ENCODE results near the gene FAM120A.

Gene FAM120A

DNA sequence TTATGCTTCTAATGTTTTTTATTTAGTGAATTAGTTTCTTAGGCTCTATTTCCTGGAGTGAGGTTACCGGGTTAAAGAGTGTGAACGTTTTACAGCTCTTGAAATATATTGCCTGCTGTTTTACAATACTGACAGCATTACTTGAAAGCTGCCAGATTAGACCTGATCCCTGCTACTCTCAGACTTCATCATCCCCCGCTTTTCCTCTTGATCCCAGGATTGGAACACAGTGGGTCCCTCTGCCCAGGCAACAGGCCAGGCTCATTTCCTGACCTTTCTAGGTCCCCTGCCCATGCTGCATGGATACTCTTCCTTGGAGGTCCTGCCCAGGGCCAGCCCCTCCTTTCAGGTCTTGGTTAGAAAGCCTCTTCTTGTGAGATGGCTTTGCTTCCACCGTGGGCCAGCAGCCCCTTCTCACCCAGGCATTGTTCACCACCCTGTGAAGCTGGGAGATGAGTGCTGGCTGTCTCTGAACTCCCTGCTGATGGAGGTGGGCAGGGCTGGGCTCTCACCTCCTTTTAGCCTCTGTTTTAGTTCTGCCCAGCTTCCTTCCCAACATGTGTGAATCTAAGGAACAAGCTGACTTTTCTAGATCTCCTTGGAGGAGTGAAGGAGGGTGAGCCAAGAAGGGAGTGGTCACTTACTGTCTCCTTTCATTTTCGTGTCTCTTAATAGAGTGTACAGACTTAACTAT, 17.4 kb downstream of the FAM120A start:
- no peak for DNase-seq (ENCODE audit: low read depth)
- TF ChIP-seq, protein P1, sequence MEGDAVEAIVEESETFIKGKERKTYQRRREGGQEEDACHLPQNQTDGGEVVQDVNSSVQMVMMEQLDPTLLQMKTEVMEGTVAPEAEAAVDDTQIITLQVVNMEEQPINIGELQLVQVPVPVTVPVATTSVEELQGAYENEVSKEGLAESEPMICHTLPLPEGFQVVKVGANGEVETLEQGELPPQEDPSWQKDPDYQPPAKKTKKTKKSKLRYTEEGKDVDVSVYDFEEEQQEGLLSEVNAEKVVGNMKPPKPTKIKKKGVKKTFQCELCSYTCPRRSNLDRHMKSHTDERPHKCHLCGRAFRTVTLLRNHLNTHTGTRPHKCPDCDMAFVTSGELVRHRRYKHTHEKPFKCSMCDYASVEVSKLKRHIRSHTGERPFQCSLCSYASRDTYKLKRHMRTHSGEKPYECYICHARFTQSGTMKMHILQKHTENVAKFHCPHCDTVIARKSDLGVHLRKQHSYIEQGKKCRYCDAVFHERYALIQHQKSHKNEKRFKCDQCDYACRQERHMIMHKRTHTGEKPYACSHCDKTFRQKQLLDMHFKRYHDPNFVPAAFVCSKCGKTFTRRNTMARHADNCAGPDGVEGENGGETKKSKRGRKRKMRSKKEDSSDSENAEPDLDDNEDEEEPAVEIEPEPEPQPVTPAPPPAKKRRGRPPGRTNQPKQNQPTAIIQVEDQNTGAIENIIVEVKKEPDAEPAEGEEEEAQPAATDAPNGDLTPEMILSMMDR (IDR thresholded peaks at IDR 0.05; ENCODE audit: insufficient read depth, low read depth, low read length, missing control alignments), result no peak
- H3K4me3 ChIP-seq (ENCODE audit: low read depth, low read length), result no peak overlapping the region

DNA sequence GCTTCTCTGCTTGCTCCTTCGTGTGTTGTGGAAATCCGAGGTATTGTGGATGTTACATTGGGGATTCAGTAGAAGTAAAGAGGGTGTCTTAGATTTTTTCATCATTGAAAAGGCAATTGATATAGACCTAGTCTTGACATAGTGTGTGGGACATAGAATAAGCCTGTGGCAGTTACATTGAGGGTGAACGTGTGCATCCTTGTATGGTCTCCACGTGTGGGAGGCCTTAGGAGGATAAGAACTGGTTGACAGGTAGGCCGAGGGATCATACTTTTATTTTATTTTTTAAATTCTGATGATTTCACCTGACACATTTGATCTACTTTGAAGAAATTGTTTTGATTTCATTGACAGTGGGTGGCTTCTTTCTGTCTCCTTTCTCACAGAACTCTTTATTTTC, 18.9 kb downstream of the FAM120A start:
- no peak for DNase-seq (ENCODE audit: low read depth)
- H3K4me3 ChIP-seq (ENCODE audit: low read depth, low read length), result no peak overlapping the region
- TF ChIP-seq, protein P1 (IDR thresholded peaks at IDR 0.05; ENCODE audit: insufficient read depth, low read depth, low read length, missing control alignments), result no peak

DNA sequence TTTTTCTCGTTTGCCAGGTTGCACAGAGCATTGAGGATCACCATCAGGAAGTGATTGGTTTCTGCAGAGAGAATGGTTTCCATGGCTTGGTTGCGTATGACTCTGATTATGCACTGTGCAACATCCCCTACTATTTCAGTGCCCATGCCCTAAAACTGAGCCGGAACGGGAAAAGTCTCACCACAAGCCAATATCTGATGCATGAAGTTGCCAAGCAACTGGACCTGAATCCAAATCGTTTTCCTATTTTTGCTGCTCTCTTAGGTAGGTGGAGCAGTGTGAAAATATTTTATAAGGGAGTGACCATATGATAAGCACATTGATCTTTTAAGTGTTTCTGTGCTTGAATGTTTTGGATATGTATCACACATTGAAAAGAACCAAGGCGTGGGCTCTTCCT, 19.6 kb downstream of the FAM120A start:
- H3K4me3 ChIP-seq (ENCODE audit: low read depth, low read length), result no peak overlapping the region
- TF ChIP-seq, protein P1 (IDR thresholded peaks at IDR 0.05; ENCODE audit: insufficient read depth, low read depth, low read length, missing control alignments), result no peak
- DNase-seq (ENCODE audit: low read depth), result no peak

DNA sequence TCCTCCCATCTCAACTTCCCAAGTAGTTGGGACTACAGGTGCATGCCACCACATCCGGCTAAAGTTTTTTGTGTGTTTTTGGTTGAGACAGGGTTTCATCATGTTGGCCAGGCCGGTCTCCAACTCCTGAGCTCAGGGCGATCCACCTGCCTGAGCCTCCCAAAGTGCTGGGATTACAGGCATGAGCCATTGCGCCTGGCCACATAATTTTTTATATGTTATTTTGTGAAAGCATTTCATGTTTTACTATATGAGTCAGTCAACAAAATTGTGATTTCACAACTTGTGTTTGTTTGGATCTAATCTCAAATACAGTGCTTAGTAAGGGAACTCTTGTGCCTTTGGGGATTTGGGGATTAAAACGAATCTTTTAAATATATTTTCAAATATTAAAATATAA, 21.9 kb downstream of the FAM120A start:
- TF ChIP-seq, protein P1 (IDR thresholded peaks at IDR 0.05; ENCODE audit: insufficient read depth, low read depth, low read length, missing control alignments), result no peak
- DNase-seq (ENCODE audit: low read depth), result no peak
- no peak overlapping the region for H3K4me3 ChIP-seq (ENCODE audit: low read depth, low read length)

DNA sequence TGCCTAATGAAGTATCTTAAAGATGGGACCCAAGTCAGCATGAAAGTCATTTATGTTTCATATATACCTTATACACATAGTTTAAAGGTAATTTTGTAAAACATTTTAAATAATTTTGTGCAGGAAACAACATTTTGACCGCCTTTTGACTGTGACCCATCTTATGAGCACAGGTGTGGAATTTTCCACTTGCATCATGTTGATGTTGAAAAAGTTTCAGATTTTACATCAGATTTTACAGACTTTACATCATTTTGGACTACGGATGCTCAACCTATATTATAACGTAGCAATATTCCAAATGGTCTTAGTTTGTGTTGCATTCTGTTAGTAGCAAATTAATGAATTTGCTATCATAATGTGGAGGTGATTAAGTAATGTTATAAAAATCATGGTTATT, 23.6 kb downstream of the FAM120A start:
- DNase-seq (ENCODE audit: low read depth), result no peak
- TF ChIP-seq, protein P1 (IDR thresholded peaks at IDR 0.05; ENCODE audit: insufficient read depth, low read depth, low read length, missing control alignments), result no peak
- H3K4me3 ChIP-seq (ENCODE audit: low read depth, low read length), result no peak overlapping the region

DNA sequence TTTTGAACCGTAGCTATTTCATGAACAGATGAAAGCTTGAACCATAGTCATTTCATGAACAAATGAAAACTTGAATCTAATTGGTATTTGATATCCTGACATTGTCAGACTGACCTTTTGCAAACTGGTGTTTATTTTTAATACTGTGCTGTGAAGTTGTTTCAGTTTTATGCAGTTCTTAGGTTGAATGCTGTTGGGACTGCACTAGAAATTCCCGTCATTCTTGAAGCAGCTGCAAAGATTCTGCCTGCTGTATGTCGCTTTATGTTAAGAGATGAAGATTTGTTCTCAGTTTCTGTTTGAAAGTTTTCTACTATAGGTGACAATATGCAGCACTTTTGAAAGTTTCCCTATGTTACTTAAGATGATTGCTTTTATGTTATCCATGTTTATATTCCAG, 24.4 kb downstream of the FAM120A start:
- no peak overlapping the region for H3K4me3 ChIP-seq (ENCODE audit: low read depth, low read length)
- DNase-seq (ENCODE audit: low read depth), result peak; percentile 25
- TF ChIP-seq, protein P1 (IDR thresholded peaks at IDR 0.05; ENCODE audit: insufficient read depth, low read depth, low read length, missing control alignments), result no peak

DNA sequence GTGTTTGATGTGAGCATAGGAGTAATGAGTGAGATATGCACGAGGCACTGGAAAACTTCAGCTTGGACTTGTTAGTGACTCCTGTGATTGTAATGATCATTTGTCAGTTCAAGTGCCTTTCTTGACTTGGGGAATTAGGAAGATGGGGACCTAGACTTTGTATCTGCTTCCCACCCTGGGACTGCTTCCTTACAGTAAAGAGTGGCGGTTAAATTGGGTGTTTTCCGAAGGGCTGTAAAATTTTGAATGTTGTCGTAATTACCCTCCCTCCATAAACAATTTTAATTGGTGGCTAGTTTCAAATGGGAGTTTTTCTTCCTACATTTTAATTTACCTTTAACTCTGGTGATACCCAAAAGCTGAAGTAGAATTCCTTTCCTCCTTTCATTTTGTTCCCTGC, 25.4 kb downstream of the FAM120A start:
- TF ChIP-seq, protein P1 (IDR thresholded peaks at IDR 0.05; ENCODE audit: insufficient read depth, low read depth, low read length, missing control alignments), result no peak
- no peak for DNase-seq (ENCODE audit: low read depth)
- H3K4me3 ChIP-seq (ENCODE audit: low read depth, low read length), result no peak overlapping the region
